ENCODE results near the gene FER1L5. TPM values are rescaled to one million over a fixed set of nuclear protein-coding genes. Genes with fewer than 3 reads are reported as not detected.

Gene FER1L5
- total and polyA plus RNA-seq, 12 donors, result 0.02 to 0.87 (median 0.14) TPM; not detected in 1

GRCh38 chr2:96626553-96626942 lies 16.0 kb upstream of the FER1L5 start:
- peaks cover 10 to 24% of the 10 kb centered on the region in 2 donors for H3K4me1 ChIP-seq (replicated peaks in 1 of 2)
- H3K9me3 ChIP-seq (replicated peaks in 1 of 3), result no peaks in the 10 kb centered on the region
- no peaks in the 10 kb centered on the region for H3K27me3 ChIP-seq
- intact Hi-C loops (cut with DNase I), result no loop called here
- H3K27ac ChIP-seq, result peak overlapping the region in 2 of 5 donors; percentile 21 to 52
- DNase-seq, result no peak
- TF ChIP-seq POLR2A (IDR thresholded peaks at IDR 0.05), result no peak
- no peak for TF ChIP-seq CTCF (IDR thresholded peaks at IDR 0.05)
- peaks cover 0 to 31% of the 10 kb centered on the region in 2 donors for H3K36me3 ChIP-seq (replicated peaks in 1 of 2)
- no peak overlapping the region for H3K4me3 ChIP-seq
- WGBS, 4 donors, result 33 to 63% (median 56%) methylated on average over 2 of the region's 2 CpGs

GRCh38 chr2:96631804-96632435 lies 10.6 kb upstream of the FER1L5 start:
- no peak overlapping the region for H3K27ac ChIP-seq
- peaks cover 9 to 27% of the 10 kb centered on the region in 2 donors for H3K4me1 ChIP-seq (replicated peaks in 1 of 2)
- no peaks in the 10 kb centered on the region for H3K9me3 ChIP-seq (replicated peaks in 1 of 3)
- no peaks in the 10 kb centered on the region for H3K27me3 ChIP-seq
- intact Hi-C loops (cut with DNase I), result no loop called here
- WGBS, 4 donors, result 71 to 78% (median 76%) methylated on average over 4 of the region's 4 CpGs
- peaks cover 0 to 41% of the 10 kb centered on the region in 2 donors for H3K36me3 ChIP-seq (replicated peaks in 1 of 2)
- no peak overlapping the region for H3K4me3 ChIP-seq
- DNase-seq, result peak in 1 of 7 donors; percentile 44
- no peak for TF ChIP-seq CTCF (IDR thresholded peaks at IDR 0.05)
- TF ChIP-seq POLR2A (IDR thresholded peaks at IDR 0.05), result no peak

GRCh38 chr2:96633641-96634040 lies 8.9 kb upstream of the FER1L5 start:
- Histone ChIP-seq H3K27me3 (no peaks in the 10 kb centered on the region), H3K9me3 (replicated peaks in 1 of 3) (no peaks in the 10 kb centered on the region), H3K4me1 (replicated peaks in 1 of 2) (peaks cover 12 to 27% of the 10 kb centered on the region in 2 donors), H3K4me3 (no peak overlapping the region), H3K36me3 (replicated peaks in 1 of 2) (peaks cover 0 to 34% of the 10 kb centered on the region in 2 donors), H3K27ac (no peak overlapping the region)
- intact Hi-C loops (cut with DNase I), result no loop called here
- 93 to 95% (median 95%) methylated on average over 9 of the region's 9 CpGs for WGBS, 4 donors
- DNase-seq, result no peak
- no peak for TF ChIP-seq POLR2A (IDR thresholded peaks at IDR 0.05)
- no peak for TF ChIP-seq CTCF (IDR thresholded peaks at IDR 0.05)

- Histone ChIP-seq H3K4me1 (replicated peaks in 1 of 2) (peaks cover 12 to 27% of the 10 kb centered on the region in 2 donors), H3K27me3 (no peaks in the 10 kb centered on the region), H3K4me3 (peak overlapping the region in 2 of 4 donors; percentile 48 to 80), H3K36me3 (replicated peaks in 1 of 2) (peaks cover 0 to 11% of the 10 kb centered on the region in 2 donors), H3K9me3 (replicated peaks in 1 of 3) (no peaks in the 10 kb centered on the region), H3K27ac (peak overlapping the region in 2 of 5 donors; percentile 11 to 94)
- intact Hi-C loops (cut with DNase I), result no loop called here
- DNase-seq, result peak in 3 of 7 donors; percentile 11 to 28 (median 23)
- TF ChIP-seq CTCF (IDR thresholded peaks at IDR 0.05), result no peak
- no peak for TF ChIP-seq POLR2A (IDR thresholded peaks at IDR 0.05)
- WGBS, 4 donors, result 51 to 59% (median 56%) methylated on average over 9 to 14 of the region's 14 CpGs
Measured at GRCh38 chr2:96636551-96637171, 5.9 kb upstream of the FER1L5 start.

Data from adrenal gland (tissue), 12 donors.